ENCODE measurements around the gene MRPS6.

DNA sequence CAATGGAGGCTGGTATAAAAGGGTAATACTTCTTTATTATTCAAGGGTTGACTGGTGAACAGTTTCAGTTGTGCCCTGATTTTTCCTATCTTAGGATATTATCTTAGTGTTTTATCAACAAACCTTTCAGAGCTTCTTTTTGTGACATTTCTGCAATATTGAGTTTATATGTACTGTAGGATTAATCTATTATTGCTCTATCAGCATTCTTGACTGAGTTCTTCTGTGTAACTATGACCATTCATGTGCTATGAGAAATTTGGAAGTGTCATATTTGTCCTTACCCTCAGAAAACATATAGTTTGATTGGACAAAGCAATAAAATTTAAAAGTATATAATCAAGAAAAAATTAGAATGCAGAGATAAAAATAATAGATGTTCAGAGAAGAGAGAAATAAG is 25.5 kb upstream of the MRPS6 start:
- no peak for TF ChIP-seq EZH2phosphoT487 (IDR thresholded peaks at IDR 0.05; ENCODE audit: insufficient read depth, low read depth)
- TF ChIP-seq EZH2 (IDR thresholded peaks at IDR 0.05; ENCODE audit: insufficient read depth, poor library complexity, severe bottlenecking): no peak
